GM12878 (cell line): ENCODE data around the gene PPARD. TPM values are rescaled to one million over a fixed set of nuclear protein-coding genes. Genes with fewer than 3 reads are reported as not detected.

Experiments
- ATF2 ChIP-seq: IDR thresholded peaks from 2 replicates; pipeline ENCODE4 v1.6.1; 2012; ENCODE audit warnings: low read length, inconsistent platforms
- ATF7 ChIP-seq: fragments of 450-650 bp; IDR thresholded peaks from 2 replicates; pipeline ENCODE4 v1.6.1; 2016; ENCODE audit warnings: low read depth, mild to moderate bottlenecking
- CHD1 ChIP-seq: IDR thresholded peaks from 2 replicates; pipeline ENCODE4 v1.6.1; 2012; ENCODE audit warnings: low read depth, low read length, improper control_type of control experiment
- CREM ChIP-seq: IDR thresholded peaks from 2 replicates; pipeline ENCODE4 v1.6.1; 2014; ENCODE audit warnings: antibody characterized with exemption, low read depth
- E4F1 ChIP-seq: fragments of 450-650 bp; IDR thresholded peaks from 2 replicates; pipeline ENCODE4 v1.6.1; 2018; ENCODE audit warnings: borderline replicate concordance, mild to moderate bottlenecking; ENCODE audit not compliant: partially characterized antibody
- EED ChIP-seq: sonication (generic); IDR thresholded peaks from 2 replicates; pipeline ENCODE4 v1.6.1; 2016; ENCODE audit warnings: antibody characterized with exemption, low read depth
- EGR1 ChIP-seq, 2 experiments: IDR thresholded peaks; 1 replicate in 1 of 2; 2 replicates in 1 of 2; pipeline ENCODE4 v1.6.1; 2011 to 2012; ENCODE audit warnings: low read depth in 2 of 2, low read length in 2 of 2, borderline replicate concordance in 1 of 2, mild to moderate bottlenecking in 1 of 2, moderate library complexity in 1 of 2
- FOS ChIP-seq: IDR thresholded peaks from 3 replicates; pipeline ENCODE4 v1.6.1; 2011; ENCODE audit warnings: borderline replicate concordance; ENCODE audit not compliant: insufficient read length; ENCODE audit errors: extremely low read depth
- GABPA ChIP-seq: IDR thresholded peaks from 2 replicates; pipeline ENCODE4 v1.6.1; 2014; ENCODE audit warnings: antibody characterized with exemption, low read depth, mild to moderate bottlenecking, inconsistent platforms
- HCFC1 ChIP-seq: fragments of 150-350 bp; IDR thresholded peaks from 2 replicates; pipeline ENCODE4 v1.6.1; 2014; ENCODE audit warnings: low read length
- IRF3 ChIP-seq: fragments of 450-650 bp; IDR thresholded peaks from 2 replicates; pipeline ENCODE4 v1.6.1; 2014; ENCODE audit warnings: mild to moderate bottlenecking
- NR2C1 ChIP-seq: fragments of 450-650 bp; IDR thresholded peaks from 2 replicates; pipeline ENCODE4 v1.6.1; 2017; ENCODE audit warnings: antibody characterized with exemption, mild to moderate bottlenecking, moderate library complexity
- NR2F1 ChIP-seq: fragments of 450-650 bp; conservative IDR thresholded peaks from 2 replicates; pipeline ENCODE4 v1.6.1; 2017; ENCODE audit warnings: mild to moderate bottlenecking
- NRF1 ChIP-seq: conservative IDR thresholded peaks from 2 replicates; pipeline ENCODE4 v1.6.1; 2011; ENCODE audit warnings: mild to moderate bottlenecking, low read depth, low read length, improper control_type of control experiment
- PAX8 ChIP-seq: fragments of 450-650 bp; IDR thresholded peaks from 2 replicates; pipeline ENCODE4 v1.6.1; 2017; ENCODE audit warnings: mild to moderate bottlenecking, moderate library complexity
- RAD21 ChIP-seq: IDR thresholded peaks from 2 replicates; pipeline ENCODE4 v1.6.1; 2011; ENCODE audit warnings: mild to moderate bottlenecking, low read depth, low read length, moderate library complexity; ENCODE audit not compliant: insufficient read depth
- SKIL ChIP-seq: fragments of 450-650 bp; IDR thresholded peaks from 2 replicates; pipeline ENCODE4 v1.6.1; 2017; ENCODE audit warnings: mild to moderate bottlenecking, low read depth, inconsistent platforms; ENCODE audit not compliant: poor library complexity, severe bottlenecking
- YBX1 ChIP-seq: fragments of 450-650 bp; IDR thresholded peaks from 2 replicates; pipeline ENCODE4 v1.6.1; 2016; ENCODE audit warnings: antibody characterized with exemption
- ZNF217 ChIP-seq: fragments of 450-650 bp; IDR thresholded peaks from 2 replicates; pipeline ENCODE4 v1.6.1; 2017; ENCODE audit warnings: antibody characterized with exemption, mild to moderate bottlenecking
- ZNF384 ChIP-seq: IDR thresholded peaks from 2 replicates; pipeline ENCODE4 v1.6.1; 2012; ENCODE audit warnings: low read depth, mild to moderate bottlenecking, low read length, improper control_type of control experiment, borderline replicate concordance
- polyA plus RNA-seq, 11 experiments: library from polyadenylated mRNA; depleted of rRNA in 4 of 11; unstranded in 6 of 11; stranded (reverse) in 5 of 11; fragments of >200 nt; fragmentation: Nextera tagmentation in 4 of 11; fragmentation: Illumina TruSeq in 1 of 11; extraction: Ambion mirVana in 4 of 11; extraction: Trizol in 1 of 11; gene quantifications; 1 replicate in 1 of 11; 2 replicates in 10 of 11; pipeline versions ENCODE4 v1.2.1 to v1.2.3, GENCODE V29; 2011 to 2016; ENCODE audit warnings: inconsistent platforms in 2 of 11, missing spikeins in 2 of 11, low read depth in 1 of 11
- total RNA-seq, 4 experiments: library from RNA; depleted of rRNA in 3 of 4; stranded (reverse); fragments of >200 nt in 3 of 4; fragmentation: Illumina TruSeq in 1 of 4; extraction: Trizol in 1 of 4; gene quantifications; 2 replicates each; pipeline versions ENCODE4 v1.2.1 to v1.2.3, GENCODE V29; 2013 to 2021

Gene PPARD
- total and polyA plus RNA-seq, 10 of the 15 experiments (the other 5 are each of a cell fraction or from before 2014, with no cell fraction given), result 0.05 to 12.6 (median 6.7) TPM

- TF ChIP-seq E4F1, result peak; percentile 25
- TF ChIP-seq ATF2, result no peak
- peak in 1 of 2 experiments; percentile 61; a peak in 1 of 3 replicates for TF ChIP-seq EGR1 (IDR thresholded peaks at IDR 0.05; ENCODE audit: borderline replicate concordance in 1 of 2, low read depth in 2 of 2, low read length in 2 of 2)
- no peak for TF ChIP-seq FOS
- TF ChIP-seq SKIL, result peak; percentile 58
- TF ChIP-seq IRF3, result no peak
- no peak for TF ChIP-seq NR2C1
- TF ChIP-seq HCFC1, result peak; percentile 23; the same call in 1 of the 2 replicates
- TF ChIP-seq ZNF217, result no peak
- TF ChIP-seq CHD1, result no peak
- no peak for TF ChIP-seq PAX8
- TF ChIP-seq GABPA, result no peak
- TF ChIP-seq CREM, result peak; percentile 35; the same call in 1 of the 2 replicates
- no peak for TF ChIP-seq ZNF384
- peak; percentile 59 for TF ChIP-seq EED
- 0 out of 2 replicates have a peak, but pooled peaks have one; percentile 11 for TF ChIP-seq ATF7
- peak; percentile 27; the same call in 1 of the 2 replicates for TF ChIP-seq NRF1
- peak; percentile 48; the same call in 1 of the 2 replicates for TF ChIP-seq NR2F1
- peak; percentile 96 for TF ChIP-seq RAD21
- no peak for TF ChIP-seq YBX1
Observed at GRCh38 chr6:35297601-35298481, 44.5 kb upstream of the PPARD start, which contains the start of gene DEF6 (continued).
